Sigmoid colon (tissue), 7 donors: Measurements from ENCODE around the gene FADS1. TPM values are rescaled to one million over a fixed set of nuclear protein-coding genes. Genes with fewer than 3 reads are reported as not detected.

Experiments
- DNase-seq: peaks from one replicate; pipeline ENCODE4 v3.0.0-alpha.2; 2019
- H3K27ac ChIP-seq, 4 donors: fragments of 200-600 bp; sonication (generic); one replicate each; pipeline ENCODE4 v1.5.1; 2016 to 2019; ENCODE audit warnings: mild to moderate bottlenecking in 1 of 4
- H3K27me3 ChIP-seq, 3 donors: fragments of 200-600 bp; sonication (generic); one replicate each; pipeline ENCODE4 v1.5.1; 2019; ENCODE audit warnings: mild to moderate bottlenecking in 1 of 3
- H3K36me3 ChIP-seq, 4 donors: fragments of 200-600 bp; sonication (generic); one replicate each; pipeline ENCODE4 v1.5.1; 2016 to 2019
- H3K4me1 ChIP-seq, 4 donors: fragments of 200-600 bp; sonication (generic); one replicate each; pipeline ENCODE4 v1.5.1; 2017 to 2019
- H3K4me3 ChIP-seq, 4 donors: fragments of 200-600 bp; sonication (generic); one replicate each; pipeline ENCODE4 v1.5.1; 2017 to 2019; ENCODE audit warnings: mild to moderate bottlenecking in 2 of 4, moderate library complexity in 1 of 4
- H3K9me3 ChIP-seq, 4 donors: fragments of 200-600 bp in 3 of 4; sonication (generic) in 3 of 4; one replicate each; pipeline versions ENCODE4 v1.5.1 to v1.6.1; 2013 to 2019
- CTCF ChIP-seq, 4 experiments: fragments of 450-650 bp in 3 of 4; fragments of 200-600 bp in 1 of 4; IDR thresholded peaks; one replicate each; pipeline ENCODE4 v1.5.1; 2016 to 2019; ENCODE audit warnings: antibody characterized with exemption in 4 of 4, mild to moderate bottlenecking in 3 of 4, moderate library complexity in 2 of 4
- EP300 ChIP-seq, 4 donors: sonication (generic); formaldehyde crosslinking; IDR thresholded peaks; one replicate each; pipeline ENCODE4 v1.6.1; 2017; ENCODE audit warnings: antibody characterized with exemption in 4 of 4
- POLR2A ChIP-seq, 2 donors: fragments of 450-650 bp; IDR thresholded peaks; one replicate each; pipeline ENCODE4 v1.6.1; 2016; ENCODE audit warnings: antibody characterized with exemption in 2 of 2, mild to moderate bottlenecking in 2 of 2, moderate library complexity in 2 of 2
- POLR2AphosphoS5 ChIP-seq, 4 donors: sonication (generic); formaldehyde crosslinking; IDR thresholded peaks; one replicate each; pipeline ENCODE4 v1.6.1; 2017; ENCODE audit warnings: antibody characterized with exemption in 4 of 4
- WGBS, 2 donors: extraction: QIAGEN DNeasy Blood & Tissue Kit; methylation state at CpG; one replicate each; pipeline ENCODE4 v1.1.7; 2013; 5-methylcytosine and 5-hydroxymethylcytosine counted together
- intact Hi-C: fragments of 100-400 bp; cut with DNase I; formaldehyde crosslinking; loops from one replicate; pipeline ENCODE4 v1.15.1; 2023
- polyA plus RNA-seq, 3 donors: library from polyadenylated mRNA; stranded (reverse); fragments of 200-250 nt; gene quantifications; one replicate each; pipeline ENCODE4 v1.2.3, GENCODE V29; 2013
- total RNA-seq, 4 donors: library from RNA; depleted of rRNA; stranded (reverse); fragments of >200 nt; gene quantifications; one replicate each; pipeline ENCODE4 v1.1.0, GENCODE V29; 2016
- donor health status: healthy with polysubstance abuse.
- donor health status: Bipolar disorder and iron deficiency.
- donor health status: healthy.

The FADS1 gene
- total and polyA plus RNA-seq, 7 donors, result 1.2 to 17.7 (median 12.6) TPM

GRCh38 chr11:61762798-61763197, 54.0 kb downstream of the FADS1 start:
- no peak for TF ChIP-seq CTCF (IDR thresholded peaks at IDR 0.05)
- no peak for TF ChIP-seq POLR2A (IDR thresholded peaks at IDR 0.05)
- TF ChIP-seq POLR2AphosphoS5 (IDR thresholded peaks at IDR 0.05), result no peak
- TF ChIP-seq EP300 (IDR thresholded peaks at IDR 0.05), result no peak

GRCh38 chr11:61762223-61762615, 54.6 kb downstream of the FADS1 start:
- H3K36me3 ChIP-seq, result no peaks in the 10 kb centered on the region
- intact Hi-C loops, result no loop called here
- WGBS, 2 donors, result 79 to 91% methylated on average over 10 of the region's 10 CpGs
- no peaks in the 10 kb centered on the region for H3K9me3 ChIP-seq
- TF ChIP-seq EP300 (IDR thresholded peaks at IDR 0.05) (no peak), POLR2AphosphoS5 (IDR thresholded peaks at IDR 0.05) (no peak), CTCF (IDR thresholded peaks at IDR 0.05) (no peak), POLR2A (IDR thresholded peaks at IDR 0.05) (no peak)
- H3K4me1 ChIP-seq, result no peaks in the 10 kb centered on the region
- DNase-seq, result no peak
- H3K27ac ChIP-seq, result no peak overlapping the region
- no peak overlapping the region for H3K4me3 ChIP-seq
- peaks cover 0 to 27% (median 0%) of the 10 kb centered on the region in 3 donors for H3K27me3 ChIP-seq

More at GRCh38 chr11:61762798-61763197, 54.0 kb downstream of the FADS1 start:
- Histone ChIP-seq H3K27me3 (peaks cover 0 to 27% (median 0%) of the 10 kb centered on the region in 3 donors), H3K4me3 (no peak overlapping the region), H3K36me3 (no peaks in the 10 kb centered on the region), H3K9me3 (no peaks in the 10 kb centered on the region), H3K27ac (no peak overlapping the region), H3K4me1 (no peaks in the 10 kb centered on the region)
- WGBS, 2 donors, result 54 to 81% methylated on average over 15 of the region's 15 CpGs
- no peak for DNase-seq
- intact Hi-C loops, result no loop called here

- Histone ChIP-seq H3K27ac (no peak overlapping the region), H3K4me3 (no peak overlapping the region), H3K4me1 (no peaks in the 10 kb centered on the region), H3K9me3 (no peaks in the 10 kb centered on the region), H3K36me3 (no peaks in the 10 kb centered on the region), H3K27me3 (peaks cover 0 to 27% (median 0%) of the 10 kb centered on the region in 3 donors)
- 74 to 82% methylated on average over 11 of the region's 11 CpGs for WGBS, 2 donors
- TF ChIP-seq CTCF (IDR thresholded peaks at IDR 0.05) (no peak), POLR2A (IDR thresholded peaks at IDR 0.05) (no peak), EP300 (IDR thresholded peaks at IDR 0.05) (no peak), POLR2AphosphoS5 (IDR thresholded peaks at IDR 0.05) (no peak)
- DNase-seq, result no peak
- intact Hi-C loops, result no loop called here
Observed at GRCh38 chr11:61761440-61762222, 55.2 kb downstream of the FADS1 start.

- no peaks in the 10 kb centered on the region for H3K9me3 ChIP-seq
- H3K36me3 ChIP-seq, result no peaks in the 10 kb centered on the region
- H3K27me3 ChIP-seq, result peaks cover 0 to 27% (median 0%) of the 10 kb centered on the region in 3 donors
- no peak for TF ChIP-seq CTCF (IDR thresholded peaks at IDR 0.05)
- no peak for TF ChIP-seq EP300 (IDR thresholded peaks at IDR 0.05)
- no peak for TF ChIP-seq POLR2A (IDR thresholded peaks at IDR 0.05)
- no peak for TF ChIP-seq POLR2AphosphoS5 (IDR thresholded peaks at IDR 0.05)
- 83 to 88% methylated on average over 13 of the region's 13 CpGs for WGBS, 2 donors
- intact Hi-C loops, result no loop called here
- H3K4me1 ChIP-seq, result no peaks in the 10 kb centered on the region
- H3K27ac ChIP-seq, result no peak overlapping the region
- no peak for DNase-seq
- no peak overlapping the region for H3K4me3 ChIP-seq
Observed at GRCh38 chr11:61760946-61761345, 55.9 kb downstream of the FADS1 start.
